ENCODE measurements around the gene DNAH11.
"Not testable (repeated sequence)": the region's sequence is repeated elsewhere in the genome, so short reads cannot be mapped to it uniquely, and the experiment has no call there.

DNAH11 gene

GRCh38 chr7:21778953-21779352, 236.1 kb downstream of the DNAH11 start:
- DNase-seq, result no peak

- DNase-seq, result no peak
Observed at GRCh38 chr7:21782996-21783395, 240.2 kb downstream of the DNAH11 start.

- DNase-seq, result no peak
Observed at GRCh38 chr7:21784989-21785388, 242.2 kb downstream of the DNAH11 start.

GRCh38 chr7:21805791-21806190, 263.0 kb downstream of the DNAH11 start:
- no peak for DNase-seq

GRCh38 chr7:21806388-21806787, 263.5 kb downstream of the DNAH11 start:
- no peak for DNase-seq

GRCh38 chr7:21819048-21819447, 276.2 kb downstream of the DNAH11 start:
- DNase-seq, result no peak

- DNase-seq, result peak; percentile 20
Observed at GRCh38 chr7:21828841-21829240, 286.0 kb downstream of the DNAH11 start.

GRCh38 chr7:21829731-21830130, 286.9 kb downstream of the DNAH11 start:
- no peak for DNase-seq

- DNase-seq, result no peak
Observed at GRCh38 chr7:21844742-21845141, 301.9 kb downstream of the DNAH11 start.

- no peak for DNase-seq
Observed at GRCh38 chr7:21850531-21851285, 307.9 kb downstream of the DNAH11 start.

GRCh38 chr7:21851559-21851967, 308.7 kb downstream of the DNAH11 start:
- DNase-seq, result no peak

GRCh38 chr7:21865631-21866204, 322.9 kb downstream of the DNAH11 start:
- not testable (repeated sequence) for DNase-seq

- no peak for DNase-seq
Observed at GRCh38 chr7:21866731-21867130, 323.9 kb downstream of the DNAH11 start.

- DNase-seq, result no peak
Observed at GRCh38 chr7:21867226-21867625, 324.4 kb downstream of the DNAH11 start.

GRCh38 chr7:21867816-21868575, 325.2 kb downstream of the DNAH11 start:
- no peak for DNase-seq

GRCh38 chr7:21868576-21868850, 325.7 kb downstream of the DNAH11 start:
- DNase-seq, result no peak

GRCh38 chr7:21869785-21870402, 327.1 kb downstream of the DNAH11 start:
- DNase-seq, result no peak

GRCh38 chr7:21883069-21883468, 340.2 kb downstream of the DNAH11 start:
- no peak for DNase-seq

- not testable (repeated sequence) for DNase-seq
Observed at GRCh38 chr7:21883501-21883900, 340.7 kb downstream of the DNAH11 start.

- DNase-seq, result no peak
Observed at GRCh38 chr7:21884496-21884895, 341.7 kb downstream of the DNAH11 start.

GRCh38 chr7:21886396-21886795, 343.6 kb downstream of the DNAH11 start:
- peak; percentile 66 for DNase-seq

GRCh38 chr7:21887353-21887752, 344.5 kb downstream of the DNAH11 start:
- DNase-seq, result no peak

- DNase-seq, result no peak
Observed at GRCh38 chr7:21887779-21888178, 344.9 kb downstream of the DNAH11 start.

- no peak for DNase-seq
Observed at GRCh38 chr7:21891291-21891690, 348.5 kb downstream of the DNAH11 start.

All from eye (tissue), 1 donor.